IMR-90 (cell line): ENCODE data around the gene PPP1R12B.
"Not testable (repeated sequence)": the region's sequence is repeated elsewhere in the genome, so short reads cannot be mapped to it uniquely, and the experiment has no call there.

Source experiments
- CHD1 ChIP-seq: IDR thresholded peaks from 2 replicates; pipeline ENCODE4 v1.6.1; 2012; ENCODE audit warnings: low read depth, low read length, improper control_type of control experiment
- TF ChIP-seq, protein P1 (sequence below): conservative IDR thresholded peaks from 2 replicates; pipeline ENCODE4 v1.5.1; 2012; ENCODE audit warnings: mild to moderate bottlenecking, low read depth, low read length, improper control_type of control experiment

GRCh38 chr1:202630096-202630495, 281.6 kb downstream of the PPP1R12B start:
- TF ChIP-seq, protein P1, sequence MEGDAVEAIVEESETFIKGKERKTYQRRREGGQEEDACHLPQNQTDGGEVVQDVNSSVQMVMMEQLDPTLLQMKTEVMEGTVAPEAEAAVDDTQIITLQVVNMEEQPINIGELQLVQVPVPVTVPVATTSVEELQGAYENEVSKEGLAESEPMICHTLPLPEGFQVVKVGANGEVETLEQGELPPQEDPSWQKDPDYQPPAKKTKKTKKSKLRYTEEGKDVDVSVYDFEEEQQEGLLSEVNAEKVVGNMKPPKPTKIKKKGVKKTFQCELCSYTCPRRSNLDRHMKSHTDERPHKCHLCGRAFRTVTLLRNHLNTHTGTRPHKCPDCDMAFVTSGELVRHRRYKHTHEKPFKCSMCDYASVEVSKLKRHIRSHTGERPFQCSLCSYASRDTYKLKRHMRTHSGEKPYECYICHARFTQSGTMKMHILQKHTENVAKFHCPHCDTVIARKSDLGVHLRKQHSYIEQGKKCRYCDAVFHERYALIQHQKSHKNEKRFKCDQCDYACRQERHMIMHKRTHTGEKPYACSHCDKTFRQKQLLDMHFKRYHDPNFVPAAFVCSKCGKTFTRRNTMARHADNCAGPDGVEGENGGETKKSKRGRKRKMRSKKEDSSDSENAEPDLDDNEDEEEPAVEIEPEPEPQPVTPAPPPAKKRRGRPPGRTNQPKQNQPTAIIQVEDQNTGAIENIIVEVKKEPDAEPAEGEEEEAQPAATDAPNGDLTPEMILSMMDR, result not testable (repeated sequence)
- TF ChIP-seq CHD1, result not testable (repeated sequence)
